Amniotic epithelial cell (primary cell): Measurements from ENCODE around the gene CCNI2.

Experiments
- DNase-seq: peaks from one replicate; pipeline ENCODE4 v3.0.0-alpha.2; 2010; ENCODE audit warnings: low read depth

CCNI2 gene

DNA sequence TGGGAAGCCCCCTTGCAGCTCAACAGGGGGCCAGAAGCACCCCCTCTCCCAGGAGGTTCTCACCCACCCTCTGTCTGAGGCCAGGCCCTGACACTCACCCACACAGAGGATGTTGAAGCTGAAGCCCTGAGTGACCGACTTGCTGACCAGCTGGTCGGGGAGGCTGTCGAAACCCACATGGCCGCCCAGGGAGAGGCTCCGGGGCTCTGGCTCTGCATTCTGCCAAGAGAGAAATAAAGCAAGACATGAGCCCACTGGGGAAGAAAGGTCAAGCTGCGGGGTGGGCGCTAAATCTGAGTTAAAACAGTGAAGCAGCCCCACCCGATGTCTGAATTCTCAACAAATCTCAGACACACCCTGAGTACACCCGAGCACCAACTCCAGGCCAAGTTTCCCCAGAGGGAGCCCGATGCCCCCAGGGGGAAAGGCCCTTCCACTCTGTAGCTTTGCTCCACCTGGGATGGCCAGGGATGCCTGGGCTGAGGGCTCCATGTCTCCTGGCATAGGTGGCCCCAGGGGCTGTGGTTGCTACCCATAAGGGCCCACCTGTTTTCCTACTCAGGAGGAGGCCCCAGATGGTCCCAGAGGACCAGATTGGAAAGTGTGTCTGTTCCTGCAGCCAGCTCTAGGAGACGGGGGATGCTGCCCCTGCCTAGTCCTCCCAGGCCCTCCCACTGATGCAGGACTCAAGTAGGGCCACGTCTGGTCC is 18.2 kb downstream of the CCNI2 start:
- no peak for DNase-seq

DNA sequence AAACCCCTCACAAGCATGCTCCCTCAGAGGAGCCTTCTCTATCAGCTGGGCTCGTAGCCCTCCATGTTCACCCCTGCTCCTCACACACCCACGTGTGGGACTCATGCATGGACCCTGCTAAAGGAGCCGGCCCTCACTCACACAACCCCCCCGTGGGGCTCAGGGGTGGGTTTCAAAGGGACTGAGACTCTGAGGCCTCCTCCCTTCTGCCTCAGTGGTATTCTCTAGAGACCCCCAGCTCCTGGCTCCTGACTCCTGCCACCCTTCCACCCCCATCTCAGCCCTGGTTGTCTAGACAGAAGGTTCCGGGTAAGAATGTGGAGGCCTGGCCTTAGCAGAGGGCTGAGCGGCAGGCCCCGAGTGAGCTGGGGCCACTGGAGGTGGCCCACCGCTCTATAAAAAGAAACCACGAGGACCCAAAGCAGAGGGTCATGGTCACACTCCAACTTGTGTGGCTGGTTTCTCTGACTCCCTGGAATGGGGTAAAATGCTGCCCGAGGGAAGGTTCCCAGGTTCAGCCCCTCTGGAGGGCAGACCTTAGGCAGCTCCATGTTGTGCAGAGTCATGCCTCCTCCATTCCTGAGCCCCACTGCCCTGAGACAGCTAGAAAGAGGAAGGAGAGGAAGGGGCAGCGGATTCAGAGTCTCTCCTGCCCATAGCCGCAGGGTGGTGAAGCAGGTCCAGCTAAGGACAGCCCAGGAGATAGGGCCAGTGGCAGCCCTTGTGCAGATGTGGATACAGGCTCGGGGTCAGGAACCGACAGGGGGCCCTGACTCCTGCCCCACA is 19.0 kb downstream of the CCNI2 start:
- no peak for DNase-seq

GRCh38 chr5:132766806-132767055 is 19.5 kb downstream of the CCNI2 start:
- no peak for DNase-seq

- DNase-seq, result no peak
These were observed 19.9 kb downstream of the CCNI2 start for GRCh38 chr5:132767150-132767549.

GRCh38 chr5:132768485-132768868 is 21.3 kb downstream of the CCNI2 start:
- no peak for DNase-seq

DNA sequence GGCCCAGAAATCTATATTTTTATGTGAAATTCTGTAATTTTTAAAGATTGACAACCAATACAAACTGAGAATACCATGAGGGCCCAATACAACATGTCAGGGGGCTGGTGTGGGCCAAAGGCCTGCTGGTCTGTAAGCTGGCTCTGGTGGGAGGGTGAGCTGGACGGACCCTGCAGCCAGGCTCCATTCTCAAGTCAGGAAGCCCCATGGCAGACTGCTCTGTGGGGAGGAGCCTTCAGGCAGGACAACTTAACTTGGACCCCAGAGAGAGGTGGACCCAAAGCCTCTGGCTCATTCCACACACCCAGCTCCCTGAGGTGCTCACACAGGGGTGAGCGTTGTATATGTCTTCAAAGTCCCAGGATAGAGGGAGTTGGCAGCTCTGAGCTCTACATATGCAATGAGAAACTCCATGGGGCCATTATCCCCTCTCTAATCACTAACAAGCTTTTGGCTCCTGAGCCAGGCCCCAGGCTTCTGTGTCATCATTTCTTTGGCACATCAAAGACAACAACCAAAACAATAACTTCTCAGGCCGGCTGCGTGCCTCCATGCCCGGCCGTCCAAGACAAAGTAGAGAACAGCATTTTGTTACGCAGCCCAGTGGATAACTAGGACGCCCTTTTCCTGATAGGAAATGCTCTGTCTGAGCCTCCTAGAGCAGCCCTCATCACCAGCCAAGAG is 23.4 kb downstream of the CCNI2 start:
- DNase-seq, result no peak

DNA sequence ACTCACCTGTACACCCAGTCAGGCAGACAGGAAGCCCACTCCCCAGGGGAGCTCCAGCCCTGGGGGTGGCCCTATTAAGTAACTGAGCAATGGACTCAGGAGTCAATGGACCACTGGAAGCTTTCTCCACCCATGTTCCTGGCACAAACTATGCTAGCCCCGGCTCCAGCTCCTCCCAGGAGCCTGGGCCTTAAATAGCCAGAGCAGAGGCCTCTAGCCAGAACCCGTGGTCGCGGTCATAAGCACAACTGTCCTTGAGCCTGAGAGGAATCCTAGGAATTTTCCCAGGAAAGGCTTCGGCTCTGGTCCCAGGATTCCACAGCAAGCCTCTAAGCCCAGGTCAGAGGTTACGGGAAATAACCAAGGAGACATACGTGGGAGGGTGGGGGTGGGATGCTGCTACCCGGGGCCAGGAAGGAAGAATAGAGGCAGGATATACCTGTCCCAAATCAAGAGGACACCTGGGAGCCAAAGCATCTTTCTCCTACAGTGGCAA is 24.3 kb downstream of the CCNI2 start:
- DNase-seq, result peak; percentile 86

DNA sequence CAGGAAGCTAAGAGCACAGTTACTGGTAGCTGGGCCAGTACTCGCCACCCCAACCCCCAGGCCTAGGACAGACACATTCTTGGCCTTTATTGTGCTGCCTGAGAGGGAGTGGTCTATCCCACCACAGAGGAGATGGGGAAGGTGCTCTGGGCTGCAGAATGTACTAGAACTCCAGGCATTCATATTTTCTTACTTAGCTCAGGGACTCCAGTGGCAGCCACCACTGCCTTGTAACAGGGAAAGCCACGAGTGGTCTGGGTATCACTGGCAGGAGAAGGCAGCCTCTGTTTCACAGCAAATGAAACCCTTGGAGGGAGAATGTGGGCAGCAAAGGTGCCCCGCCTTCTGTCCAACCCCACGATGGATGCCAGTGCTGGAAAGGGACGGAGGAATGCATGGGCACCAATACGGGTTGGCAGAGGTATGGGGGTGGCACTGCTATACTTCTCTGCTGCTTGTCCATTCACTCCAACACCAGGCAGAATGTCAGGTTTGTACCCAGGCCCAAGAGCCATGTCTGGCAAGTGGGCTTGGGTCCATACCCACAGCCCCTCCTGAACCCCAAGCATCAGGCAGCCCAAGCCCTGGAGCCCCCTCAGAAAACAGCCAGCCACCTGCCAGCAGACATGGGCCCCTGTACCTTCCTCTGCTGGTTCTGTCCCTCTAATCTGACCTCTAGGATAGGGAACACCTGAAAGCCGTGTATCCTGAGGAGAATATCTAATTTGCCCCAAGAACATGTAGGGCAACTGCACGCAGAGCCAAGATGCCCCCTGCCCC is 25.3 kb downstream of the CCNI2 start:
- DNase-seq, result no peak

DNA sequence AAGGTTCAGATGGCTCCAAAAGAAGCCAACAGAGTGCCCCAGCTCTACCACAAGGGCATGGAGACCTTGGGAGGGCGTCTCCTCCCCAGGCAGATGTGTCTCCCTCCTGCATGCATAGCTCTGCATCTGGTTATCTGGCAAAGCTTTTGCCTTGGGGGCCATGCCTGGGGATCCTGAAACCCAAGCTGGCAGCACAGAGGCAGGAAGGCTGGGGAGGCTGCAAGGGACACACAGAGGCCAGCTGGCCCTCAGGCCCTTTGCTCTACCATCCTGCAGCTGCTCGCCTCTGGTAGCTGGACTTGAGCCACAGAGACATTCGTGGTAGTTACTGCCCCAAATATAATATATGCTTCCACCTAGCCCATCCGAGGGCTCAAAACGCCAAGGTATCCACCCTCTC is 25.9 kb downstream of the CCNI2 start:
- no peak for DNase-seq

DNA sequence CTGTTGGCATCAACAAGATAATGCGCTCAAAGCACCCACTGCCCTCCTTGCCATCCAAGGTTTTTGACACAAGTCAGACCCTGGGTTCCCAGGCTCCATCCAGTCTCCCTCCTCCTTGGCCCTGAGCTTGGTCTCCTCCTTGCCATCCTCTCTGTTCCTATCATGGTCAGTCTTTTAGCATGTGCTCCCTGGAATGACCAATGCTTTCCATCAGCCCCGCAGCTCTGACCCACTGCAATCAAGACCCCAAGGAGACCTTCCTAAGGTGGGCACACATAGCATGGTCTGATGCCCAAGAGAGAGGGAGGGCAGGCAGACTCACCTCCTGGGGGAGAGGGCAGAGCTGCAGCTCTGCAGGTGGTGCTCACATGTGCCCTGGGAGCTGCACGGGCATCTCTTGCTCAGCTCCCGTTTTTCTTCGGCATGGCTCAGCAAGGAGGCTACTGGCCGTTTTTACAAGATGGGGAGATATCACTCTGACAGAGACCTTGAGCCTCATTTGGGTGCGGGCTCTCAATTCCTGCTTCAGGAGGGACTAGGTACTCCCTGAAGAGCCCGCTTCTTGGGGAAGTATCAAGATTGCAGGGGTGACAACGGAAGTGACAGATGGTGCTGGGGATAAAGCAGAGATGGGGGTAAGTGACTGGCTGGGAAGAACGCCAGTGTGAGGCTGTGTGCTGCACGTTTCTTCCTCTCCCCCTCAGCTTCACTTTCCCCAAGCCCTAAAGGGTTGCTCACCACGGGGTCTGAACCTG is 26.6 kb downstream of the CCNI2 start:
- no peak for DNase-seq

DNA sequence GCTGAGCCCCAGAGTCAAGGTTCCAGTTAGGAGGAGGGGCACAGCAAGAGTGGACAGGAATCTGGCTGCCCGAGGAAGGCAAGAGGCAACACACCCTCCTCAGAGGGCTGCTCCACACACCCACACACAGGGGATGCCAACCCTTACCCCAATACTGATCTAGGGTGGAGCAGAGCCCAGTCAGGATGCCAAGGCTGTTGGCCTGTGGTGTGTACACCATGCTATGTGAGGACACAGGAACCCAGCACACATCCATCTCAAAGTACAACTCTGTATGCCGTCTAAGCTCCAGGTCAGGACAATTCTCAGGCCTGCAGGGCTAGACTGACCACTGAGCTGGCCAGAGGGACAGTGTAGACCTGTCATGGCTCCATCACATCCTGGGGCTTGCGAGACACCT is 27.2 kb downstream of the CCNI2 start:
- DNase-seq, result no peak

- no peak for DNase-seq
These were observed 27.7 kb downstream of the CCNI2 start for GRCh38 chr5:132774896-132775295.

- DNase-seq, result no peak
These were observed 28.3 kb downstream of the CCNI2 start for GRCh38 chr5:132775476-132775961.

GRCh38 chr5:132776131-132776937 is 29.1 kb downstream of the CCNI2 start:
- no peak for DNase-seq

GRCh38 chr5:132776938-132777208 is 29.6 kb downstream of the CCNI2 start:
- DNase-seq, result no peak

- no peak for DNase-seq
These were observed 30.2 kb downstream of the CCNI2 start, which contains the start of gene SEPTIN8 for GRCh38 chr5:132777209-132778069. SEPTIN8 (minus strand) TSS chr5:132777239; CDS start chr5:132777137, 102 bp downstream.

GRCh38 chr5:132778129-132778528 is 30.9 kb downstream of the CCNI2 start:
- DNase-seq, result no peak

DNA sequence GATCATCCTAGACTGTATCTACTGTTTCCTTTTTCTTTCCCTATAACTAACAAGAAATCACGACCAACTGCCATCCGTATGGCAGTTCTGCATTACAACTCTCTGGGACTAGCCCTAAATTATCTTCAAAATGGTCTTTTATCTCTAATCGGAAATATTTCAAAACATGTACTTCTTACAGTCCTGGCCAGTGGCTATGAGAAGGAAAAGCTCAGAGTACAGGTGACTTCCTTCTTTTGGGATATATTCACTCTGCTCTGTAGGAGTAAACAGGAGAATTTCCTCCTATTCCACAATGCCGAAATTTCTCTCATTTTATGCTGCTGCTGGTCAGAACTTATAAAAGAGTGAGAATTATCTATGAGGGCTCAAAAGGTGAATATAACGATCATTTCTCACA is 31.6 kb downstream of the CCNI2 start:
- DNase-seq, result no peak

DNA sequence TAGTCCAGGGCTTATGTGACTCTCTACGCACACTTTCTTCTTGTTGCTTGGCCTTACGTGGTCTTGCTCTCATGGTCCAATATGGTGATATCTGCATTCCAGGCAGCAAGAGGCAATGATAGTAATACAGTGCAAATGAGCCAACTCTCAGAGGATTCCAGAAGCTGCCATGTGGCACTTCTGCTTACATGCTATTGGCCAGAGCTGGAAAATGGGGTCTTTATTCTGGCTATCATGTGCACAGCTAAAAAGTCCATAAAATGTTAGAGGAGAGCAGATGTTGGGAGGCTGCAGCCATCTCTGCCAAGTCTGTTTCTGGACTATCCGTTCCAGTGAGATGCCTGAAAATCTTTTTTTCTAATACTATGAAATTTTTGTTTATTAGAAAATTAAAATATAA is 32.7 kb downstream of the CCNI2 start:
- no peak for DNase-seq

- DNase-seq, result no peak
These were observed 33.4 kb downstream of the CCNI2 start for GRCh38 chr5:132780577-132780976.
